Measurements from ENCODE around the gene IRX1.

DNA sequence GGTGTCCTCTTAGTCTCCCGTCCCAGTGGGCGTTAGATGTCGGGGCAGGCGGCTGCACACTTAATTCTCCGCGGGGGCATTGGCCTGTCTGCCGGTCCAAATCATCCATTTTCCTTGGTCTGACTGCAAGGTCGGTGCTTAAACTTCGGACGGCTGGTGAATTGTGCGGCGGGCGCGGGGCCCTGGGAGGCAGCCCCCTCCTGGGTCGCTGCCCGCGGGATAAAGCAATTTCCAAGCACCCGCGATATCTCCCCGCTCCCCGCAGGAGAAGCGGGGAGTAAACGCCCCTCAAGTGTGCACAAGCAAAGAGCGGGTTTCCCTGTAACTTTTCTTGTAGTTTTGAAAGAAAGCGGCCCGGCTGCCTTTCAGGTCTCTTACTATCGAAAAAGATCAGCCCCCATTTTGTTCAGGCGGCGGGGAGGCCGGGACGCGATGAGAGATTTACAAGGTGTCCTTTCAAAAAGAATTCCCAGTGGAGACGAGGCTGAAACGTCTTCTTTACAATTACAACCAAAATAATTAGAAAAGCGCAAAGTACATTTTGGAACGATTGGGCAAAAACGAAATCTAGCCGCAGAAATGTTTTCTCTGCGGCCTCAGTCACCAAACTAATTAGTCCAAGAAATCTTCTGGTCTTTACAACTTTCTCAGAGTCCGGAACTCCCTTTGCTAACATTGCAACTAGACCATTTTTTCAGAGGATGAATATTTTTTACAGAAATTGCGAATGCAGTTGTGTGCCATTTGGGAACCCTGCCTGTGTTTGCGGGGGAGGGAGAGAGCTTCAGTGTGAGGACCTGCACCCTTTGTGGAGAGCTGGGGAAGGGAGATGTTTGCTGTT lies 1.8 kb downstream of the IRX1 start:
- TF ChIP-seq, protein P1, sequence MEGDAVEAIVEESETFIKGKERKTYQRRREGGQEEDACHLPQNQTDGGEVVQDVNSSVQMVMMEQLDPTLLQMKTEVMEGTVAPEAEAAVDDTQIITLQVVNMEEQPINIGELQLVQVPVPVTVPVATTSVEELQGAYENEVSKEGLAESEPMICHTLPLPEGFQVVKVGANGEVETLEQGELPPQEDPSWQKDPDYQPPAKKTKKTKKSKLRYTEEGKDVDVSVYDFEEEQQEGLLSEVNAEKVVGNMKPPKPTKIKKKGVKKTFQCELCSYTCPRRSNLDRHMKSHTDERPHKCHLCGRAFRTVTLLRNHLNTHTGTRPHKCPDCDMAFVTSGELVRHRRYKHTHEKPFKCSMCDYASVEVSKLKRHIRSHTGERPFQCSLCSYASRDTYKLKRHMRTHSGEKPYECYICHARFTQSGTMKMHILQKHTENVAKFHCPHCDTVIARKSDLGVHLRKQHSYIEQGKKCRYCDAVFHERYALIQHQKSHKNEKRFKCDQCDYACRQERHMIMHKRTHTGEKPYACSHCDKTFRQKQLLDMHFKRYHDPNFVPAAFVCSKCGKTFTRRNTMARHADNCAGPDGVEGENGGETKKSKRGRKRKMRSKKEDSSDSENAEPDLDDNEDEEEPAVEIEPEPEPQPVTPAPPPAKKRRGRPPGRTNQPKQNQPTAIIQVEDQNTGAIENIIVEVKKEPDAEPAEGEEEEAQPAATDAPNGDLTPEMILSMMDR (conservative IDR thresholded peaks at IDR 0.05; ENCODE audit: low read length): no peak
- no peak for TF ChIP-seq EZH2phosphoT487 (IDR thresholded peaks at IDR 0.05; ENCODE audit: borderline replicate concordance)

Data from Loucy (cell line).